Aorta (tissue), 5 donors: Measurements from ENCODE around the gene UBD. TPM values are rescaled to one million over a fixed set of nuclear protein-coding genes. Genes with fewer than 3 reads are reported as not detected.
A peak's percentile ranks its signal among the peaks of the same experiment; 100 is the strongest.

Experiments
- ATAC-seq: fragments of 200-7000 bp; cut with Tn5 transposase; one replicate; pipeline ENCODE4 v1.9.1; 2022; ENCODE audit warnings: moderate library complexity; ENCODE audit not compliant: low FRiP score
- DNase-seq, 2 donors: peaks; one replicate each; pipeline ENCODE4 v3.0.0-alpha.2; 2020
- H3K27ac ChIP-seq, 2 donors: one replicate each; pipeline ENCODE4 v1.5.1; 2013; ENCODE audit warnings: low read length in 2 of 2, mild to moderate bottlenecking in 2 of 2, moderate library complexity in 2 of 2, control low read depth in 1 of 2, inconsistent platforms in 1 of 2, low read depth in 1 of 2
- H3K27me3 ChIP-seq, 2 donors: one replicate each; pipeline ENCODE4 v1.6.1; 2013; ENCODE audit warnings: control low read depth in 1 of 2, low read length in 1 of 2, mild to moderate bottlenecking in 1 of 2, moderate library complexity in 1 of 2; ENCODE audit not compliant: insufficient read depth in 2 of 2, control insufficient read depth in 1 of 2
- H3K36me3 ChIP-seq, 2 donors: one replicate each; pipeline ENCODE4 v1.6.1; 2013; ENCODE audit warnings: control low read depth in 1 of 2, low read length in 1 of 2, mild to moderate bottlenecking in 1 of 2; ENCODE audit not compliant: insufficient read depth in 2 of 2, control insufficient read depth in 1 of 2
- H3K4me1 ChIP-seq, 2 donors: one replicate each; pipeline ENCODE4 v1.6.1; 2013; ENCODE audit warnings: low read length in 2 of 2, control low read depth in 1 of 2, mild to moderate bottlenecking in 1 of 2, moderate library complexity in 1 of 2; ENCODE audit not compliant: insufficient read depth in 2 of 2, control insufficient read depth in 1 of 2
- H3K4me3 ChIP-seq, 2 donors: one replicate each; pipeline ENCODE4 v1.5.1; 2013; ENCODE audit warnings: low read length in 2 of 2, control low read depth in 1 of 2, mild to moderate bottlenecking in 1 of 2
- H3K9me3 ChIP-seq: one replicate; pipeline ENCODE4 v1.6.1; 2013; ENCODE audit warnings: mild to moderate bottlenecking, low read length; ENCODE audit not compliant: control insufficient read depth
- WGBS, 2 donors: extraction: QIAGEN DNeasy Blood & Tissue Kit; methylation state at CpG; one replicate each; pipeline ENCODE4 v1.1.7; 2013; 5-methylcytosine and 5-hydroxymethylcytosine counted together
- intact Hi-C, 2 donors: fragments of 100-400 bp; cut with DNase I; formaldehyde crosslinking; loops; one replicate each; pipeline versions ENCODE4 v1.14.2 to v1.15.0; 2022
- polyA plus RNA-seq, 2 donors: library from polyadenylated mRNA; stranded (reverse); fragments of 200-250 nt; gene quantifications; one replicate each; pipeline ENCODE4 v1.2.3, GENCODE V29; 2013
- total RNA-seq, 2 donors: library from RNA; stranded (reverse); fragmentation: NEBNext Ultra II Directional; extraction: Animal tissue kit (Norgen Biotek cat#: 25700); gene quantifications; one replicate each; pipeline ENCODE4 v1.2.1, GENCODE V29; 2021
- donor health status: healthy with polysubstance abuse.
- donor health status: Bipolar disorder and iron deficiency.
- donor health status: DM: no; HTN: no; CAD: no.
- donor health status: DM: no; HTN: no; CAD: no.
- donor health status: DM: yes; HTN: yes; CAD: no.

UBD gene
- total and polyA plus RNA-seq, 4 donors, result 0.32 to 4.4 (median 2.2) TPM

GRCh38 chr6:29593199-29593855 is 33.8 kb upstream of the UBD start:
- WGBS, 2 donors, result 21 to 23% methylated on average over 4 of the region's 4 CpGs
- Histone ChIP-seq H3K4me3 (no peak overlapping the region), H3K36me3 (no peaks in the 10 kb centered on the region), H3K9me3 (no peaks in the 10 kb centered on the region), H3K27ac (no peak overlapping the region), H3K4me1 (no peaks in the 10 kb centered on the region), H3K27me3 (no peaks in the 10 kb centered on the region)
- no peak for DNase-seq
- ATAC-seq, result no peak
- intact Hi-C loops, result no loop called here

GRCh38 chr6:29591677-29592076 is 32.1 kb upstream of the UBD start:
- DNase-seq, result no peak
- H3K36me3 ChIP-seq, result no peaks in the 10 kb centered on the region
- no peaks in the 10 kb centered on the region for H3K27me3 ChIP-seq
- H3K4me3 ChIP-seq, result no peak overlapping the region
- no peak overlapping the region for H3K27ac ChIP-seq
- H3K9me3 ChIP-seq, result no peaks in the 10 kb centered on the region
- WGBS, 2 donors, result 79 to 83% methylated on average over 2 of the region's 2 CpGs
- intact Hi-C loops, result no loop called here
- H3K4me1 ChIP-seq, result no peaks in the 10 kb centered on the region
- no peak for ATAC-seq

- Histone ChIP-seq H3K9me3 (no peaks in the 10 kb centered on the region), H3K4me3 (no peak overlapping the region), H3K27ac (no peak overlapping the region), H3K27me3 (no peaks in the 10 kb centered on the region), H3K4me1 (no peaks in the 10 kb centered on the region), H3K36me3 (no peaks in the 10 kb centered on the region)
- no peak for DNase-seq
- WGBS, 2 donors, result 67 to 79% methylated on average over 4 of the region's 4 CpGs
- ATAC-seq, result no peak
- intact Hi-C loops, result no loop called here
Observed at GRCh38 chr6:29590218-29590808, 30.8 kb upstream of the UBD start.

GRCh38 chr6:29589423-29590048 is 30.0 kb upstream of the UBD start:
- no peak overlapping the region for H3K4me3 ChIP-seq
- H3K36me3 ChIP-seq, result no peaks in the 10 kb centered on the region
- 2 to 4% methylated on average over 3 of the region's 3 CpGs for WGBS, 2 donors
- no peak for DNase-seq
- peak; percentile 70 for ATAC-seq
- intact Hi-C loops, result loop anchor here in 1 of 2 donors (10.0 kb wide), 1 partner anchor 905 kb away; no protein-coding TSS in a partner anchor
- H3K9me3 ChIP-seq, result no peaks in the 10 kb centered on the region
- no peaks in the 10 kb centered on the region for H3K27me3 ChIP-seq
- no peak overlapping the region for H3K27ac ChIP-seq
- H3K4me1 ChIP-seq, result no peaks in the 10 kb centered on the region

- H3K4me1 ChIP-seq, result no peaks in the 10 kb centered on the region
- DNase-seq, result no peak
- H3K4me3 ChIP-seq, result no peak within 1 kb of the TSS
- no peak within 1 kb of the TSS for H3K27ac ChIP-seq
- no peaks in the 10 kb centered on the region for H3K27me3 ChIP-seq
- ATAC-seq, result no peak
- intact Hi-C loops, result loop anchor here in 1 of 2 donors (10.0 kb wide), 1 partner anchor 900 kb away; no protein-coding TSS in a partner anchor
- H3K9me3 ChIP-seq, result peaks cover 2% of the 10 kb centered on the region
- H3K36me3 ChIP-seq, result no peaks in the 10 kb centered on the region
Observed at GRCh38 chr6:29584821-29585220, 25.3 kb upstream of the UBD start, which contains the start of gene OR2H2. OR2H2 (plus strand) TSS chr6:29585121; CDS start chr6:29587945, 2,824 bp downstream.

- peaks cover 2% of the 10 kb centered on the region for H3K9me3 ChIP-seq
- intact Hi-C loops, result no loop called here
- DNase-seq, result no peak
- no peak overlapping the region for H3K27ac ChIP-seq
- H3K4me3 ChIP-seq, result no peak overlapping the region
- no peaks in the 10 kb centered on the region for H3K36me3 ChIP-seq
- no peak for ATAC-seq
- WGBS, 2 donors, result 63 to 70% methylated on average over 7 of the region's 7 CpGs
- H3K4me1 ChIP-seq, result no peaks in the 10 kb centered on the region
- H3K27me3 ChIP-seq, result no peaks in the 10 kb centered on the region
Observed at GRCh38 chr6:29577544-29577943, 18.0 kb upstream of the UBD start.

- no peak for DNase-seq
- peaks cover 2% of the 10 kb centered on the region for H3K9me3 ChIP-seq
Observed at GRCh38 chr6:29576056-29576455, 16.5 kb upstream of the UBD start.

GRCh38 chr6:29567991-29568390 is 8.5 kb upstream of the UBD start:
- 69% methylated on average over 5 of the region's 5 CpGs for WGBS, 2 donors
- intact Hi-C loops, result no loop called here
- no peak for DNase-seq

More at GRCh38 chr6:29576056-29576455, 16.5 kb upstream of the UBD start:
- Histone ChIP-seq H3K36me3 (no peaks in the 10 kb centered on the region), H3K27ac (no peak overlapping the region), H3K27me3 (no peaks in the 10 kb centered on the region), H3K4me1 (no peaks in the 10 kb centered on the region), H3K4me3 (no peak overlapping the region)
- intact Hi-C loops, result no loop called here
- ATAC-seq, result no peak

GRCh38 chr6:29567541-29567940 is 8.0 kb upstream of the UBD start:
- Histone ChIP-seq H3K27ac (no peak overlapping the region), H3K4me1 (no peaks in the 10 kb centered on the region), H3K9me3 (no peaks in the 10 kb centered on the region), H3K27me3 (no peaks in the 10 kb centered on the region), H3K36me3 (no peaks in the 10 kb centered on the region), H3K4me3 (no peak overlapping the region)
- ATAC-seq (no peak), DNase-seq (no peak)
- intact Hi-C loops, result no loop called here
- 44 to 47% methylated on average over 2 of the region's 2 CpGs for WGBS, 2 donors

More at GRCh38 chr6:29567991-29568390, 8.5 kb upstream of the UBD start:
- no peaks in the 10 kb centered on the region for H3K4me1 ChIP-seq
- no peaks in the 10 kb centered on the region for H3K36me3 ChIP-seq
- no peaks in the 10 kb centered on the region for H3K27me3 ChIP-seq
- H3K27ac ChIP-seq, result no peak overlapping the region
- H3K9me3 ChIP-seq, result no peaks in the 10 kb centered on the region
- no peak overlapping the region for H3K4me3 ChIP-seq
- no peak for ATAC-seq
